Fibroblast of skin of back (primary cell): ENCODE measurements around the gene ANAPC1. TPM values are rescaled to one million over a fixed set of nuclear protein-coding genes. Genes with fewer than 3 reads are reported as not detected.
"Not testable (repeated sequence)": the region's sequence is repeated elsewhere in the genome, so short reads cannot be mapped to it uniquely, and the experiment has no call there.

ENCODE experiments used
- DNase-seq: peaks from one replicate; pipeline ENCODE4 v3.0.0-alpha.2; 2013
- polyA plus RNA-seq, 2 experiments: library from polyadenylated mRNA; unstranded; fragments of 120-200 nt; gene quantifications; one replicate each; pipeline ENCODE4 v1.2.1, GENCODE V29; 2013; ENCODE audit not compliant: insufficient read length in 2 of 2

ANAPC1 gene, protein sequence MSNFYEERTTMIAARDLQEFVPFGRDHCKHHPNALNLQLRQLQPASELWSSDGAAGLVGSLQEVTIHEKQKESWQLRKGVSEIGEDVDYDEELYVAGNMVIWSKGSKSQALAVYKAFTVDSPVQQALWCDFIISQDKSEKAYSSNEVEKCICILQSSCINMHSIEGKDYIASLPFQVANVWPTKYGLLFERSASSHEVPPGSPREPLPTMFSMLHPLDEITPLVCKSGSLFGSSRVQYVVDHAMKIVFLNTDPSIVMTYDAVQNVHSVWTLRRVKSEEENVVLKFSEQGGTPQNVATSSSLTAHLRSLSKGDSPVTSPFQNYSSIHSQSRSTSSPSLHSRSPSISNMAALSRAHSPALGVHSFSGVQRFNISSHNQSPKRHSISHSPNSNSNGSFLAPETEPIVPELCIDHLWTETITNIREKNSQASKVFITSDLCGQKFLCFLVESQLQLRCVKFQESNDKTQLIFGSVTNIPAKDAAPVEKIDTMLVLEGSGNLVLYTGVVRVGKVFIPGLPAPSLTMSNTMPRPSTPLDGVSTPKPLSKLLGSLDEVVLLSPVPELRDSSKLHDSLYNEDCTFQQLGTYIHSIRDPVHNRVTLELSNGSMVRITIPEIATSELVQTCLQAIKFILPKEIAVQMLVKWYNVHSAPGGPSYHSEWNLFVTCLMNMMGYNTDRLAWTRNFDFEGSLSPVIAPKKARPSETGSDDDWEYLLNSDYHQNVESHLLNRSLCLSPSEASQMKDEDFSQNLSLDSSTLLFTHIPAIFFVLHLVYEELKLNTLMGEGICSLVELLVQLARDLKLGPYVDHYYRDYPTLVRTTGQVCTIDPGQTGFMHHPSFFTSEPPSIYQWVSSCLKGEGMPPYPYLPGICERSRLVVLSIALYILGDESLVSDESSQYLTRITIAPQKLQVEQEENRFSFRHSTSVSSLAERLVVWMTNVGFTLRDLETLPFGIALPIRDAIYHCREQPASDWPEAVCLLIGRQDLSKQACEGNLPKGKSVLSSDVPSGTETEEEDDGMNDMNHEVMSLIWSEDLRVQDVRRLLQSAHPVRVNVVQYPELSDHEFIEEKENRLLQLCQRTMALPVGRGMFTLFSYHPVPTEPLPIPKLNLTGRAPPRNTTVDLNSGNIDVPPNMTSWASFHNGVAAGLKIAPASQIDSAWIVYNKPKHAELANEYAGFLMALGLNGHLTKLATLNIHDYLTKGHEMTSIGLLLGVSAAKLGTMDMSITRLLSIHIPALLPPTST (N-terminal part only)
- polyA plus RNA-seq (2013, experiment 1 of 2; ENCODE audit: insufficient read length) = 17.9 TPM
- polyA plus RNA-seq (2013, experiment 2 of 2; ENCODE audit: insufficient read length) = 15.6 TPM

DNA sequence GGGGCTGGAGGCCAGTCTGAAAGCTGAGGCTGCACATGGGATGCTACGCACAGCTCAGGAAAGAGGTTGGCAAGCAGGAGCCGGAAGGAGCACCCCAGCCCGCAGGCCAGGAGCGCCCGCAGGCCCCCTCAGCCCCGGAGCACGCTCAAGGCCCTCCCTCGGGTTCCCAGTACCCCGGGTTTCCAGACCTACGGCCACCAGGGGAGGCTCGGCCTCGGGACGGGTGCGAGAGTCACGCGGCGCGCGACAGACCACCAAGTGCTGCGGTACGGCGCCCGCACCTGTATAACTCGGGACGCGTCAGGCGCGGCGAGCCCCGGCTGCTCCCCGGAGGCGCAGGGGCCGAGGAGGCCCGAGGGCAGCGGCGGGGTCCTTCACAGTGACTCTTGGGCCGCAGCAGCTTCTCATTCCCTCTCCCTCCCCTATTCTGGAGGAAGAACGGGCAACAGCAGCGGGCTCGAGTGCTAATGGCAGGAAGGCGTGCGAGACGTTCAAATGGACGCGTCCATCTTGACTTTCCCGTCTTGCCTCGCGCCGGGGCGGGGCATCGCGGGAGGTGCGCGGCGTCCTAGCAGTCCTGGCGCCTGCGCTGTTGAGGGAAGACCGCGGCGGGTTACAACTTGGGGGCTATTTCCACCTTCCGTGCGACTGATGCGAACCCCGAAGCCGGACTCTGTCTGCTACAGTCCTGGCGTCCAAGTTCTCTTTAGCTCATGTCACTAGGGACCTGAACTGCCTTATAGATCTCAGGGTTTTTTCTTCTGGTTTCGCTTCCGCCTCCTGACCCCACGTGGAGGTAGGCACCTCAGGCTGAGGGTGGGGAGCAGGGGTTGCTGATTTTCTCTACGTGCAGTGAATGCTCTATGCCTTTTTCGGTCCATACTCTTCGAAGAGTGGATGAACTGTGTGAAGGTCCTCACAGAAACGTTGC is at the start of gene ANAPC1:
ANAPC1 (minus strand) TSS at position 533 of the 931 bp plus-strand sequence. CDS start 3,368 bp downstream, outside the sequence.
- DNase-seq = peak; percentile 83

DNA sequence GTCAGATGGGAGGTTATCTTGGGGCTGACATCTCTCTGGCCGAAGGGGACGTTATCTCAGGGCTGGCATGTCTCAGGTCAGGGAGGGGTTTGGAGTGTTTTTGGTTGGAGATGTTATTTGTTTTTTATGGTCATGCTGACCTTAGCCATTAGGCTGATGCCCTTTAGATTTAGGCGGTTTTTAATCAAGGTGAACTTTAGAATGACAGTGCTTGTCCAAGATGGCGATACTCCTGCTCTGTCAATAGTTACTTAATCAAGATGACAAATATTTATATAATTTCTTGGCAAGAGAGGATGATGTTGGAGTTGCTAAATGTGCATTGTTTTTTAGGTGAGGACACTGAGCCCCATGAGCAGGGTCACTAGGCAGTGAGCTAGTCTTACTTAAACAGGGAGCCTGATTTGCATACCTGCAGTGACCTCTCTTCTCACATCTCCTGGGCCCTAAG is 48.9 kb upstream of the ANAPC1 start:
- DNase-seq = no peak

DNA sequence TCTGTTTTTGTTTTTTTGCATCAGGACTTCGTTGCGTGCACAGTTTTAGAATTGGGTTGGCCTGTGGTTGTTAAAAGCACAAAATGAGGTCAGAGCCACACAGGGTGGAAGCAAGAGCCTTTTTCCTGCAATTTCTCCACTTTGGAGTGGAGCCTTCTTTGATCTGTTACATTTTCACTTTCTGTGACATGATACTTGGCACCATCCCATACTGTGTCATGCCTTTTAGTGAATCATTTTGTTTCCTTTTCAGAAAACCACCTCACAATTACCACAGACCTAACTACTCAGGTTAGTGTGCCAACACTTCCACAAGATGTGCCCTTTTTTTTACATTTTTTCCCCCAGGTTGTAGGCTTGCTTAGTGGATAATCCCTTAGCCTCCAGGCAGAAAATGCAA is 46.9 kb upstream of the ANAPC1 start:
- DNase-seq = peak; percentile 50

DNA sequence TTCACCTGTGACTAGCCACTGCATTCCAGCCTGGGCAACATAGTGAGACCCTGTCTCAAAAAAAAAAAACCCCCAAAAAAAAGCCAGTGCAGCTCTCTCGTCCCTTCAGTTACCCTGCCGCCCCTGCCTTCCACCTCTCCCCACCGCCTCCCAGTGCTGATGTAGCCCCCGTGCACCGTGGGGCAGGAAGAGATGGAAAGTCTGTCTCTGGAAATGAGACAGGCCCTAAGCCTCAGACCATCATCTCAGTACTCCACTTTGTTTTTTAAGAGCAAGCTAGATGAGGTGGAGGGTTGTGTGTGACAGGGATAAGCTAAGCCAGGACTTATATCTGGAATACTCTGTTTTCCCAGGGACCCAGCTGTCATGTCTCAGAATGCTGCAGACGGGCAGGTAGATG is 46.4 kb upstream of the ANAPC1 start:
- DNase-seq = no peak

DNA sequence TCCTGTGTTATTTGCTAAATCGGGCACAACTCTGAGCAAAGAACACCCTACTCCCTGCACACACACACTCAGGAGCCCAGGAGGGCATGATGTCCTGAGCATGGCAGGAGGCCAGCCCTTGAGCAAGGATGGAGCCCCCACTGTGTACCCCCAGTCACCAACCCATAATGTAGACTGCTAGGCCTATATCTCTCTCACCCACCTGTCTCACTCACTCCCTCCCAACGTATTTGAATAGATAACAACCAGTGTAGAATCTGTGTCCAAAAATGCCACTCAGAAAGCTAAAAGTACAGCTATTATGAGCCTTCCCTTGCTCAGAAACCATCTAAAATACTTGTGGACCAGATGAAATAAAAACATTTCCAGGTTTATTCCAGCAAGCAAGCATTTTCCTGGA is 43.7 kb upstream of the ANAPC1 start:
- no peak for DNase-seq

DNA sequence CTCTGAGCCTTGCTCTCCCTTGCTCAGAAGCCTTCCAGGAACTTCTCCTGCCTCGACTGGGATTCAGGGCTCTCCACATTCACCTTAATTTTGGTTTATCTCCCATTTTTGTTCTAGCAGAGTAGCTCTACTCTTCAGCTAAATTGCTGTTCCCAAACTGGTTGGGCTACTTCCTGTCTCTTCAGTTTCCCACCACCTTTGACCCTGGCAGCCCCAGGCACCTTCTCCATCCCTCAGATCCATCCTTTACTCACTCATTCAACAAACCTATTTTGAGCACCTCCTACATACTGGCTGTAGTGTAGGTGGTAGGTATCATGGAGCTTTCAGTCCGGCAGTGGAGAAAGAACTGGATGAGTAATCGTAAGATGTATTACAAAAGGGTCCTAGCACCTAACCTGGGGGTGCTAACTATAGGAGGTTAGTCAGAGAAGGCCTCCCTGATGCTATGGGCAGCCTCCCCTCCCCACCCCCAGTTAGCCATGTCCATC is 40.7 kb upstream of the ANAPC1 start:
- no peak for DNase-seq

DNA sequence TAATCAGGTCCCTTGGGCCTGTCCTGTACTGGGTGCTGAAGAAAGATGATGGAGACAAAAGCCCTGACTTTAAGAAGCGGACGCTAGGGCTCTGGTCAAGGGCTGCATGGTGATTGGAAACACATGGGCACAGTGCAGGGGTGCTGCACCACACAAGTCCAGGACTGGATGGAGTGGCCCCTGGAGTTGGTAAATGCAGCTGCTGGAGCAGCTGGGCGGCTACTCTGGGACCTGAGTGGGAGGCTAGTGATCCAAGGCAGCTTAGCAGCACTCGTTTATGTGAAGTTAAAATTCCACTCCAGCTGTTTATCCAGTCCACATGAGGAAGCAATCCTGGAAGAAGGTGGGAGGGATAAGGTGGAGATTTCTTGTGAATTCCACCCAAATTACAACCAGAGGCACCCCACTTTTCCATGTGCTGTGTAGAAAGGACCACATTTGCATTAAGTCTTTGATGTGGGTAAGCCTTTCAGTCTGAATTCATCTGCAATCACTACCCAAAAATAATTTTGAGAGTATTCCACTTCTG is 39.3 kb upstream of the ANAPC1 start:
- DNase-seq = no peak

DNA sequence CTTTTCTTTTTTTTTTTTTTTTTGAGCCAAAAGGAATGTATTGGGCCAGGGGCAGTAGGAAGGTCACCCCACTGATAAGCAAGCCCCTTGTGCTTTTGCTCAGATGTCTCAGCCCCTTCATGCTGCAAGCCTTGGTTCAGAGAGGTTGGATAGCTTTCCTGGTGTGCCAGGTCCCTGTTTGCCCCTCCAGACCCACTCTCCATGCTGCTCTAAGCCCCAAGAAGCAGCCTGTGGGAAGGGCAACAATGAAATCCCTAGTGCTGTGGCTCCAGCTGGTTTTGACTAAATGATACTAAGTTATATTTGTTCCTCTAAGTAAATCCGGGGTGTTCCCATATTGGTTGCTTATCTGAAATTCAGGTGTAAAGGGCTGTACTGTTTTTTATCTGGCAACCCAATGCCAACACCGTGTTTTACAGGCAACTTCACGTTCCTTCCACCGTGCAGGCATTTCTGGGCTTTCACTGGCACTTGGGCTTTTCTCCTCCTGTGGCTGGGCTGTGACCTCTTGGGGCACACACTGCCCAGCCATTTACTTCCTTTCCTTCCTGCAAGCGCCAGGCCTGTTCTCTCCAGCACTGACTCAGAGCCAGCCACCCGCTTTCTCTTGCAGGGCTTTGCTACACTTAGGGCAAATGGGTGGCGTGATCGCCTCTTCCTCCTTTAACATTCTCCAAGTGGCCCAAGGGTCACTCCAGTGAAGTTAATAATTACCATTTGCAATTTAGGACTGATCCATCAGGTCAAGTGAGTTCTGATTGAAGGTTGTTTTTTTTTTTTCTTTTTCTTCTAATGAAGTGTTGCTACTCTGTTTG is 36.0 kb upstream of the ANAPC1 start:
- DNase-seq = no peak

DNA sequence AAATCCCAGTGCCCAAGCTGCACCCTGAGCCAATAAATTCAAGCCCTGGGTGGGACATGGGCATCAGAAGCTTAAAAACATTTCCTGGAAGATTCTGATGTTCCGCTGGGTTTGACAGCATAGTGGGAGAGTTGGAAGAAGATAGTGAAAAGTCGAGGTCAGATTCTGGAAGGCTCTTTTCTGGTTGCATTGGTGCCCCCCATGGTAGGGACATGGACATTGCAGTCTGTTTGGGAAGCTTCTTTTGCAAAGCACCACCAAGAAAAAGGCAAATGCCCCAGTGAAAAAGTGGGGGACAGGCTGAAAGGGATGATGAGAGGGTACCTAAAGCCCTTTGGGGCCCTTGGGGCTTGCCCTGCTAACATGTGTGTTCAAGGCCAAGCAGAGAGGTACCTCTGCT is 35.4 kb upstream of the ANAPC1 start:
- DNase-seq = no peak

DNA sequence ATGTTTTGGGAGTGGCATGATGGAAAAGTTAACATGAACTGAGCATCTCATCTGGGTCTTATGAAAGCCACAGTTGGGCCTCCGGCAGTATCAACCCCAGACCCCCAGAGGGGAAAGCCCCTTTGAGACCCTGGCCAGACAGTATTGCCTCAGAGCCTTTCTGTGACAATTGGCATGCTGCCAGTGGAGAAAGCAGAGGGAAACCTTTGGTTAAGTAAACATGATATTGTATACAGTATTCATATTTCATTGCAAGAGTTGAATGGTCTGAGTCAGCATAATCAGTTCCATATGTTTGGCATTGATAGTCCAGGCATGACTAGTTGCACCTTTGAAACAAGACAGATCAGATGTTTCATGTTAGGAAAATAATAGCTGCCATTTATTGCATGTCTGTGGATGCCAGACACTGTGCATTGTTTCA is 34.4 kb upstream of the ANAPC1 start:
- peak; percentile 91 for DNase-seq

DNA sequence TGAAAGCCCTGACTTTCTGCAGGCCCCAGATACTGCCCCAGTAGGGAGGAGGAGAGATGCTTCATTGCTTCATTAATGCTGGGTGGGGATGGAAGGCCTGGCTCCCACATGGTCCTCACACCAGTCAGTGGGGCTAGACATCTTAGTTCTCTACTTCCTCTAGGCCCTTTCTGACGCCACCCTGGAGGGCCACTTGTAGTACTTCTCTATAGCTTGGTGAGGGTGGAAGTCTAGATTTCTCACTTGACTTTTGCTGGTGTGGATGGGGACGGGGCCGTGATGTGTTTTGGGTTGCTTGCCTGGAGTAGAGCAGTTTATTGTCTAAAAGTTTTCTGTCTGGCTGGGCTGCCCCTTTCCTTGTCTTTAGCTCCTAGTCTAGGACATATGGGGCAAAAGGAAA is 33.1 kb upstream of the ANAPC1 start:
- no peak for DNase-seq

DNA sequence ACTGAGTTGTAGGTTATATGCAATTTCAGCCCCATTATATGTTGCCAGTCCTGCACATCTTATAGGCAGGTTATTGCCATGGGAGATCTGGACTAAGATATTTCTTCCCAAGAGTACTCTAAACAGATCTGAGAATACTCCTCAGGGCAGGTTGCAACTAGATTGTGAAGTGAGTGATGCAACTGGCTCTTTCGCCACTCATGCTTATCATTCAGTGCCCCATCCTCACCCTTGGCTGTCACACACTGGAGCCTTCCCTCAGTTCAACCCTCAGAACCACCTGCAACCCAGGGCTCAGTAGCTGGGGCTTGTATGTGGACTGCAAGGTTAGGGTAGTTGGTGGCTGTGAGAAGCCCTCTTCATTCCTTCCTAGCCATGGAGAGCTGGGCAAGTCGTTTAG is 28.6 kb upstream of the ANAPC1 start:
- no peak for DNase-seq

DNA sequence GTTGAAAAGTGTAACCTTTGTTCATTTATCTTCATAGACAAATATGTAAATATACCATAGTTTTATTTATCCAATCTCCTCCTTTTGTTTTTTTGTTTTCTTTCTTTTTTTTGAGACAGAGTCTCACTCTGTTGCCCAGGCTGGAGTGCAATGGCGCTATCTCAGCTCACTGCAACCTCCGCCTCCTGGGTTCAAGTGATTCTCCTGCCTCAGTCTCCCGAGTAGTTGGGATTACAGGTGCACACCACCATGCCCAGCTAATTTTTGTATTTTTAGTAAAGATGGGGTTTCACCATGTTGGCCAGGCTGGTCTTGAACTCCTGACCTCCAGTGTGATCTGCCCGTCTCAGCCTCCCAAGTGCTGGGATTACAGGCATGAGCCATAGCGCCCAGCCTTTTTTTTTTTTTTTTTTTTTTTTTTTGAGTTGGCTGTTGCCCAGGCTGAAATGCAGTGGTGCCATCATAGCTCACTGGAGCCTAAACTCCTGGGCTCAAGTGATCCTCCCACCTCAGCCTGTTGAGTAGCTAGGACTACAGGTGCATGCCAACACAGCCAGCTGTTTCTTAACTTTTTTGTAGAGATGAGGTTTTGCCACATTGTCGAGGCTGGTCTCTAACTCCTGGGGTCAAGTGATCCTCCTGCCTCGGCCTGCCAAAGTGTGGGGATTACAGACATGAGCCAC is 27.4 kb upstream of the ANAPC1 start:
- not testable (repeated sequence) for DNase-seq

DNA sequence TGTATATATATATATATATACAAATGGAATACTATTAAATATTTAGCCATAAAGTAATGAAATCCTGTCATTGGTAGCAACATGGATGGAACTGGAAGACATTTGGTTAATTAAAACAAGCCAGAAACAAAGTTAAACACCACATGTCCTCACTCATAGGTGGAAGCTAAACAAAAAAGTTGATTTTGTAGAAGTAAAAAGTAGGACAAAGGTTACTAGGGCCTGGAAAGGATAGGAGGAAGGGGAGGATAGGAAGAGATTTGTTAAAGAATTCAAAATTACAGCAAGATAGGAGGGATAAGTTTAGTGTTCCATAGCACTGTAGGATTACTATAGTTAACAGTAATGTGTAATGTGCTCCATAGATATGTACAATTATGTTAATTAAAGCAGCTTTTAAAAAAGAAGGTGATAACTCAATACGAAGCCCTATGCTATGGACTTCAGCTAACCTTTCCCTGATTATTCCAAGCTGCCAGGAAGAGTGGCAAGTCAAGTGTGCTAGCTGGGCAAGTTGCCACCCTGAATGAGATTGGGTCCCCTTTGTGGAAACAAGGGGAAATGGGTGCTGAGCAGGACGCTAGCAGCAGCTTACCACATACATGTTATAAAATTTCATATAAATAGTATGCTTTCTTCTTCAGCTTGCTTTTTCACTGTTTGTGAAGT is 26.8 kb upstream of the ANAPC1 start:
- DNase-seq = no peak

DNA sequence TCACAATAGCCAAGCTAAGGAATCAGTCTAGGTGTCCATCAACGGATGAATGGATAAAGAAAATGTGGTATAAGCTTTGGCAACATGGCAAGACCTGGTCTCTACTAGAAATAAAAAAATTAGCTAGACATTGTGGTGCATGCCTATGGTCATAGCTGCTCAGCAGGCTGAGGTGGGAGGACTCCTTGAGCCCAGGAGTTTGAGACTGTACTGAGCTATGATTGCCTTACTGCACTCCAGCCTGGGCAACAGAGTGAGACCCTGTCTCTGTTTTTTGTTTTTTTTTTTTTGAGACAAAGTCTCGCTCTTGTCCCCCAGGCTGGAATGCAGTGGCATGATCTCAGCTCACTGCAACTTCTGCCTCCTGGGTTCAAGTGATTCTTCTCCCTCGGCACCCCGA is 26.0 kb upstream of the ANAPC1 start:
- DNase-seq = not testable (repeated sequence)

DNA sequence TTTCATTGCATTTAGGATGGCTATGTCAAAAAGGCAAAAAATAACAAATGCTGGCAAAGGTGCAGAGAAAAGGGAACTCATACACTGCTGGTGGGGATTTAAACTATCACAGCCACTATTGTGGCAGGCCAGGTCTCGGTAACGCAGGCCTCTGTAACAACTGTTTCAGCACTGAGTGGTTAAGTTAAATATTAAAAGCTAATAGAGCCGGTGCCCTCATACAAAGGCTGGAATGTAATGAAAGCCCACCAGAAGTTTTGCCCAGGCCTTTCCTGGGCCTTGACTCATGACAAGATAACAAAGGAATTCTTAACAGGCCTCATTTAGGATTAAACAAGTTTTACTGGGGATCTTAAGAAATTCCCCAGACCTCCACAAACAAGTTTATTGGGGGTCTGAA is 25.1 kb upstream of the ANAPC1 start:
- DNase-seq = no peak

DNA sequence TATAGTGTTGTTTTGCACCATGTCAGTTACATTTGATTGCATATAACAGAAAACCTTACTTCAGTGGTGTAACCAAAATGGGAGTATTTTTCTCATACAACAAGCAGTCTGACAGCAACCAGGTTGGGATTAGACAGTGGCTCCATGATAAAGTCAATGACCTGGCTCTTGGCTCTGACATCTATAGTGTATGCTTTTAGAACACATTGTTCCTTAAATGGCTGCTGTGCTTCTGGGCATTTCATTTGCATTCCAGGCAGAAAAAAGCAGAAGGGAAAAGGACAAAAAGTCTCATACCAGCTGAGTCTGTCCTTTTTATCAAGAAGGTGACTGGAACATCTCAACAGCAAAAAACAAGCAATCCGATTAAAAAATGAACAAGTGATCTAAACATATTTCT is 24.6 kb upstream of the ANAPC1 start:
- DNase-seq = no peak

DNA sequence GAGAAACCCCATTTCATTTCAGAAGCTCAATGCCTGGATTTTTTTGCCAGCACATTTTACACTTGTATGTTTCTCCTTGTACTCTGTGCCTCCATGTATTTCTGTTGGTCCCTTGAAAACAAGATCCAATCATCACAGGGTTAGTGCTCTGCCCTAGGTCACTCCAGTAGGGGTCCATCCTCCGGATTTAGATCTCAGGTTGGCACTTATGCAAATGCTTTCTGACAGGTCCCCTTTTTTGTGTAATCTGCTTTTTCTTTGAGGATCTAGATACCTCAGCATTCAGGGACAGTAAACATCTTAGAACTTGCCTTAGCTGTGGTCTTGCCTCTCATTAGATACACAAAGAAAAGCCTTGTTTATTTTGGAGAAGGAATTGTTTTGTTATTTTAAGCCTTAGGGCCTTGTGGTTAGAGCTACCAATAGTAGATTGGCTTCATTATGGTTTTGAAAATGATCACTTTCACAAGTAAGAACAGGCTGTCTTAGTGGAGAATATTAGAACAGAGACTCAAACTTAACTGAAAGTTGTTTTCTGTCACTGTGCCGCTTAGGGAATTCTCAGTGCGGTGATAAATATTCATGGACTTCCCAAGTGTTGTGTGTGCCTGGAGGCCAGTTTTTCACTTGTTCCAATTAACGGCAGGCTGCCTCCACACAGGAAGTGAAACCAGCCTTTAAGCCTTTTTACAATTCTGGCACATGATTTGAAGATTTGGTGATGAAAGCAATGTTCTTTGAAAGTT is 22.2 kb upstream of the ANAPC1 start:
- DNase-seq = no peak
